PC-3 (cell line): ENCODE data around the gene PTGR1. TPM values are rescaled to one million over a fixed set of nuclear protein-coding genes. Genes with fewer than 3 reads are reported as not detected.
A peak's percentile ranks its signal among the peaks of the same experiment; 100 is the strongest.

Experiments
- ATAC-seq: fragments of 200-7000 bp; cut with Tn5 transposase; 2 replicates; pipeline ENCODE4 v1.9.1; 2020; ENCODE audit warnings: mild to moderate bottlenecking, moderate library complexity
- Bru-seq: library from RNA; stranded (reverse); fragments of 400-500 nt; gene quantifications from one replicate; lab custom pipeline; 2021; lab: Mats Ljungman, UMichigan
- BruChase-seq, 2 experiments: library from RNA; stranded (reverse); fragments of 400-500 nt; gene quantifications; one replicate each; lab custom pipeline; 2021; lab: Mats Ljungman, UMichigan
- BruUV-seq: library from RNA; stranded (reverse); fragments of 400-500 nt; replicated peaks from 2 replicates; lab custom pipeline; 2021; lab: Mats Ljungman, UMichigan
- CTCF ChIA-PET: fragments of 300-600 bp; sonication (Branson Sonifier 250); formaldehyde crosslinking; loops from one replicate; lab custom pipeline; 2022; ENCODE audit warnings: antibody characterized with exemption; lab: Charles Lee
- POLR2A ChIA-PET: fragments of 300-600 bp; sonication (Branson Sonifier 250); formaldehyde crosslinking; loops from one replicate; lab custom pipeline; 2022; ENCODE audit warnings: antibody characterized with exemption; ENCODE audit not compliant: unreplicated experiment; lab: Charles Lee
- DNase-seq: peaks from one replicate; pipeline ENCODE4 v3.0.0-alpha.2; 2015
- H2AFZ ChIP-seq: fragments of 300-600 bp; sonication (generic); 2 replicates; pipeline ENCODE4 v1.6.0; 2016; ENCODE audit warnings: antibody characterized with exemption, low read length
- H3F3A ChIP-seq: fragments of 300-600 bp; sonication (generic); one replicate; pipeline ENCODE4 v1.6.0; 2017; ENCODE audit warnings: antibody characterized with exemption, low read length, control low read depth, mild to moderate bottlenecking; ENCODE audit not compliant: unreplicated experiment
- H3K27ac ChIP-seq: fragments of 300-600 bp; sonication (generic); 2 replicates; pipeline ENCODE4 v1.5.1; 2016; ENCODE audit warnings: mild to moderate bottlenecking, low read length
- H3K27me3 ChIP-seq: fragments of 300-600 bp; sonication (generic); 2 replicates; pipeline ENCODE4 v1.6.1; 2016; ENCODE audit warnings: low read length, mixed read lengths
- H3K36me3 ChIP-seq: fragments of 300-600 bp; sonication (generic); 2 replicates; pipeline ENCODE4 v1.6.1; 2016; ENCODE audit warnings: low read depth, mixed run types, low read length, mixed read lengths
- H3K4me1 ChIP-seq: fragments of 300-600 bp; sonication (generic); 2 replicates; pipeline ENCODE4 v1.5.1; 2016; ENCODE audit warnings: low read length; ENCODE audit not compliant: insufficient read depth
- H3K4me2 ChIP-seq: fragments of 300-600 bp; sonication (generic); 2 replicates; pipeline ENCODE4 v1.6.0; 2016; ENCODE audit warnings: low read length
- H3K4me3 ChIP-seq: fragments of 300-600 bp; sonication (generic); 2 replicates; pipeline ENCODE4 v1.5.1; 2016; ENCODE audit warnings: mild to moderate bottlenecking, low read length, mixed read lengths
- H3K79me2 ChIP-seq: fragments of 300-600 bp; sonication (generic); 2 replicates; pipeline ENCODE4 v1.6.1; 2017; ENCODE audit warnings: low read length, mixed read lengths
- H3K9ac ChIP-seq: fragments of 300-600 bp; sonication (generic); 2 replicates; pipeline ENCODE4 v1.6.0; 2016; ENCODE audit warnings: mild to moderate bottlenecking, low read length
- H3K9me2 ChIP-seq: fragments of 300-600 bp; sonication (generic); replicated peaks from 2 replicates; pipeline ENCODE4 v1.6.1; 2016; ENCODE audit warnings: mixed run types, low read length, mixed read lengths
- H3K9me3 ChIP-seq: fragments of 300-600 bp; sonication (generic); 2 replicates; pipeline ENCODE4 v1.6.1; 2016; ENCODE audit warnings: low read length, mixed read lengths
- H4K20me1 ChIP-seq: fragments of 300-600 bp; sonication (generic); 2 replicates; pipeline ENCODE4 v1.6.1; 2016; ENCODE audit warnings: low read length, mixed read lengths
- EZH2 ChIP-seq: fragments of 300-600 bp; sonication (generic); IDR thresholded peaks from one replicate; pipeline ENCODE4 v1.6.1; 2017; ENCODE audit warnings: antibody characterized with exemption, mild to moderate bottlenecking, low read length; ENCODE audit not compliant: unreplicated experiment
- EZH2phosphoT487 ChIP-seq: fragments of 300-600 bp; sonication (generic); IDR thresholded peaks from 2 replicates; pipeline ENCODE4 v1.6.1; 2018; ENCODE audit warnings: mild to moderate bottlenecking, antibody characterized with exemption, low read length, borderline replicate concordance
- intact Hi-C: fragments of 100-400 bp; cut with micrococcal nuclease; formaldehyde crosslinking; loops from 2 replicates; pipeline ENCODE4 v1.9.0; 2023
- long read RNA-seq: library from polyadenylated mRNA; unstranded; transcript quantifications from one replicate; pipeline ENCODE4 v2.0.0, GENCODE V29; 2021; ENCODE audit not compliant: unreplicated experiment
- total RNA-seq: library from RNA; depleted of rRNA; stranded (reverse); fragments of >200 nt; gene quantifications from 2 replicates; pipeline ENCODE4 v1.2.3, GENCODE V29; 2014; rRNA removed
- TF ChIP-seq, protein P1 (sequence below): fragments of 300-600 bp; sonication (generic); conservative IDR thresholded peaks from 2 replicates; pipeline ENCODE4 v1.5.1; 2017; ENCODE audit warnings: antibody characterized with exemption, low read depth, mild to moderate bottlenecking, low read length

Gene PTGR1
- total RNA-seq (42.5 and 43.1 TPM in 2 replicates), Bru-seq, nascent RNA (percentile 68 among the genes with signal in this experiment), BruChase-seq, experiment 1, labeled RNA remaining after a 6-hour chase (percentile 62 among the genes with signal in this experiment), BruChase-seq, experiment 2, labeled RNA remaining after a 2-hour chase (percentile 59 among the genes with signal in this experiment)
- long read RNA-seq, transcript PTGR1-201 (10 exons, 1,223 nt), result minor isoform, 12 of 50 reads
- long read RNA-seq, transcript PTGR1-205 (10 exons, 1,407 nt), result major isoform, 17 of 50 reads
- long read RNA-seq, partial matches to known transcripts, result 1 of 50 reads
- long read RNA-seq, other reads (novel, unspliced or antisense), result 15 of 50 reads

DNA sequence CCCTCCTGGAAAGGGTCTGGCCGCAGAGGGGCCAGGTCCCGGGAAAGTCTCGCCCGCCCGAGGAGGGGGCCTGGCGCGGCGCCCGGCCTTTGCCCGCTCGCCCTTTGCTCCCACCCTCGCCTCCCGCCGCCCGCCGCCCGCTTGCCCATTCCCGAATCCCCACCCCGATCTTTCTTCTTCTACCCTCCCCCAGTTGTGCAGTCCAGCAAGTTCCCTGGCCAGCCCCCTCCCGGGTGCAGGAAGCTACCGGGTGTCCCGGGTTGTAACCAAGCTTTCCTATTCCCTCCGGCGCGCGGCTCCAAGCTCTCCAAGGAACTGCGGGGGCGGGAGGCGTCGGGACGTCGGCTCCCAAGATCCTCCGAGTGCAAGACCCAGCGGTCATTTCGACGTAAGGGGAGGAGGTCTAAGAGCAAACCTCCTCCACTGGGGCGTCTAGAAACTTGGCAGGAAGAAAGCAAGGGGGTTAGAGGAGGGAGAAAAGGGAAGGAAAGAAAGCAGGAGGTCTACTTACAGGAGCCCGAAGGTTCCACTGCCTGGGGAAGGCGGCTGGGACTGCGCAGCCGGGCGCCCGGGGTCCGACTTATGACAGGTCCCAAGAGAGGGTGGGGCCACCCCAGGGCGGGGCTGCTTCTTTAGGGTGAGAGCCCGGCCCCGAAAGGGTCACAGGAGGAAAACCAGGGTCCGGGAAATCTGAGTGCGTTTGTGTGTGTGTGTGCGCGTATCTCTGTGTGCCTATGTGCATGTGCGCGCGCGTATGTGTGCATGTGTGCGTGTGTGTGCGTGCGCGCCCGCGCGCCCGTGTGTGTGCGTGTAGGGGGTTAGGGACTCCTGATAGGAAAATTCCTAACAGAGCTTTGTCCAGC lies at the start of gene PTGR1:
Gene PTGR1 (minus strand): TSS at position 556 of the 863 bp plus-strand sequence. CDS start 2,225 bp downstream, outside the sequence.
- Histone ChIP-seq H3K36me3 (peaks cover 12% of the 10 kb centered on the region), H3K9ac (peak within 1 kb of the TSS; percentile 76), H3K4me3 (peak within 1 kb of the TSS; percentile 80), H3K4me2 (peak within 1 kb of the TSS; percentile 92), H3K27ac (peak within 1 kb of the TSS; percentile 43), H3K4me1 (peaks cover 16% of the 10 kb centered on the region), H3K9me2 (no peaks in the 10 kb centered on the region), H3K9me3 (no peaks in the 10 kb centered on the region), H2AFZ (peak within 1 kb of the TSS; percentile 98), H3F3A (no peaks in the 10 kb centered on the region), H3K79me2 (peaks cover 24% of the 10 kb centered on the region), H4K20me1 (no peaks in the 10 kb centered on the region), H3K27me3 (no peaks in the 10 kb centered on the region)
- no peak for TF ChIP-seq EZH2phosphoT487
- CTCF ChIA-PET, result interaction anchor here (0.6 to 2.2 kb wide), 3 partner anchors 22 to 219 kb away, joined by 7 to 18 read pairs (median 15); no protein-coding TSS in a partner anchor
- ATAC-seq (peak; percentile 84), DNase-seq (peak; percentile 72)
- BruUV-seq, result no TSS peak
- intact Hi-C loops, result loop anchor here (1.0 kb wide), 1 partner anchor 92 kb away; no protein-coding TSS in a partner anchor
- POLR2A ChIA-PET, result interaction anchor here (0.6 kb wide), 1 partner anchor 1283 kb away, joined by 4 read pairs; no protein-coding TSS in a partner anchor

DNA sequence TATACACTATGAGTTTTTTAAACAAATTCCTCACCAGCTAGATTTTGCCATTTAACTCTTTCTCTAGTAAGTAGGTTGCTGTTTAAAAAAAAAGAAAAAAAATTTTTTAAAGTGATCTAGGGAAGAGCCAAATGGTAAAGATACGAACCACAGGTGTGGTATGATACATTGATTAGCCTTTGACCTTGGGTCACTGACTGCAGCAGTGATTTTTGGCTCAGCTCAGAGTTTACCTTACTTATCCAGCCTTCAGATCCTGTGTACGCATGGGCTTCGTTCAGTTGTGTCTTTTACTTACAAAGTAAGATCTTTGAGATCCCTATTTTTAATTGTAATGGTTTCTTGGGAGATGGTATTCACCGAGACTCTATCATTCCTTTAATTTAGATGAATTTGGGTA lies 49.6 kb upstream of the PTGR1 start:
- H3K36me3 ChIP-seq, result peaks cover 24% of the 10 kb centered on the region
- no peak overlapping the region for H2AFZ ChIP-seq
- H3K4me1 ChIP-seq, result no peaks in the 10 kb centered on the region
- no peaks in the 10 kb centered on the region for H3K9me2 ChIP-seq
- ATAC-seq, result no peak
- POLR2A ChIA-PET, result no interaction called here
- no peak overlapping the region for H3K9ac ChIP-seq
- no peak for TF ChIP-seq EZH2
- TF ChIP-seq, protein P1, sequence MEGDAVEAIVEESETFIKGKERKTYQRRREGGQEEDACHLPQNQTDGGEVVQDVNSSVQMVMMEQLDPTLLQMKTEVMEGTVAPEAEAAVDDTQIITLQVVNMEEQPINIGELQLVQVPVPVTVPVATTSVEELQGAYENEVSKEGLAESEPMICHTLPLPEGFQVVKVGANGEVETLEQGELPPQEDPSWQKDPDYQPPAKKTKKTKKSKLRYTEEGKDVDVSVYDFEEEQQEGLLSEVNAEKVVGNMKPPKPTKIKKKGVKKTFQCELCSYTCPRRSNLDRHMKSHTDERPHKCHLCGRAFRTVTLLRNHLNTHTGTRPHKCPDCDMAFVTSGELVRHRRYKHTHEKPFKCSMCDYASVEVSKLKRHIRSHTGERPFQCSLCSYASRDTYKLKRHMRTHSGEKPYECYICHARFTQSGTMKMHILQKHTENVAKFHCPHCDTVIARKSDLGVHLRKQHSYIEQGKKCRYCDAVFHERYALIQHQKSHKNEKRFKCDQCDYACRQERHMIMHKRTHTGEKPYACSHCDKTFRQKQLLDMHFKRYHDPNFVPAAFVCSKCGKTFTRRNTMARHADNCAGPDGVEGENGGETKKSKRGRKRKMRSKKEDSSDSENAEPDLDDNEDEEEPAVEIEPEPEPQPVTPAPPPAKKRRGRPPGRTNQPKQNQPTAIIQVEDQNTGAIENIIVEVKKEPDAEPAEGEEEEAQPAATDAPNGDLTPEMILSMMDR, result no peak
- no peak for TF ChIP-seq EZH2phosphoT487
- no peak overlapping the region for H3K4me3 ChIP-seq
- no peak for DNase-seq
- intact Hi-C loops, result no loop called here
- H4K20me1 ChIP-seq, result no peaks in the 10 kb centered on the region
- H3K79me2 ChIP-seq, result peaks cover 11% of the 10 kb centered on the region; the same call in 1 of the 2 replicates
- no TSS peak for BruUV-seq
- no peaks in the 10 kb centered on the region for H3F3A ChIP-seq
- H3K9me3 ChIP-seq, result no peaks in the 10 kb centered on the region
- no peak overlapping the region for H3K4me2 ChIP-seq
- CTCF ChIA-PET, result no interaction called here
- no peaks in the 10 kb centered on the region for H3K27me3 ChIP-seq
- H3K27ac ChIP-seq, result no peak overlapping the region

DNA sequence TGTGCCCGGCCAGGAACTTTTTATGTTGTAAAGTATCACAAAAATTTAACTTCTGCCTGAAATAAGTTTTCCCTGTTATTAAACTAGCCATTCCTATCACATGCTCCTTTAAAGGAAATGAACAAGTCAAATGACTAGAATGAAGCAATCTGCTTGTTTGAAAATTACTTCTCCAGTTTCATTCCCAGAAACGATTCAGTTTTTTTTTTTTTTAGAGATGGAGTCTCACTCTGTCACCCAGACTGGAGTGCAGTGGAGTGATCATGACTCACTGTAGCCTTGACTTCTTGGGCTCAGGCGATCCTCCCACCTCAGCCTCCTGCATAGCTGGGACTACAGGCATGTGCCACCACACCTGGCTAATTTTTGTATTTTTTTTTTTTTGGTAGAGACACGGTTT lies 48.6 kb upstream of the PTGR1 start:
- TF ChIP-seq EZH2 (no peak), EZH2phosphoT487 (no peak)
- TF ChIP-seq, protein P1, result no peak
- H3K4me3 ChIP-seq, result no peak overlapping the region
- no peak overlapping the region for H3K4me2 ChIP-seq
- no peaks in the 10 kb centered on the region for H3K9me2 ChIP-seq
- H2AFZ ChIP-seq, result no peak overlapping the region
- H3K27ac ChIP-seq, result no peak overlapping the region
- DNase-seq, result no peak
- no peaks in the 10 kb centered on the region for H3K4me1 ChIP-seq
- peaks cover 11% of the 10 kb centered on the region; the same call in 1 of the 2 replicates for H3K79me2 ChIP-seq
- no peak for ATAC-seq
- no peaks in the 10 kb centered on the region for H3F3A ChIP-seq
- no peaks in the 10 kb centered on the region for H4K20me1 ChIP-seq
- no peak overlapping the region for H3K9ac ChIP-seq
- no peaks in the 10 kb centered on the region for H3K27me3 ChIP-seq
- H3K9me3 ChIP-seq, result no peaks in the 10 kb centered on the region
- ChIA-PET CTCF (no interaction called here), POLR2A (no interaction called here)
- peaks cover 26% of the 10 kb centered on the region for H3K36me3 ChIP-seq
- no TSS peak for BruUV-seq
- intact Hi-C loops, result no loop called here
